T-helper 2 cell treated with Interferon-gamma antibody and Interleukin-4, amounts not matched to agents 100 ng/mL and 5 ng/mL, for 36 hours (primary cell): ENCODE data around the gene HDAC2. TPM values are rescaled to one million over a fixed set of nuclear protein-coding genes. Genes with fewer than 3 reads are reported as not detected.
"Not testable (repeated sequence)": the region's sequence is repeated elsewhere in the genome, so short reads cannot be mapped to it uniquely, and the experiment has no call there.

ENCODE experiments used
- intact Hi-C: fragments of 100-400 bp; cut with micrococcal nuclease; formaldehyde crosslinking; loops from one replicate; pipeline ENCODE4 v1.15.1; 2023
- total RNA-seq: library from RNA; stranded (reverse); gene quantifications from 2 replicates; pipeline ENCODE4 v1.2.3, GENCODE V29; 2022

The HDAC2 gene
- total RNA-seq, 1 donor from 2014 or later: 83.9 TPM

GRCh38 chr6:113920663-113921267, 50.2 kb downstream of the HDAC2 start:
- intact Hi-C loops: no loop called here

- intact Hi-C loops: not testable (repeated sequence)
These were observed 60.7 kb downstream of the HDAC2 start for GRCh38 chr6:113910285-113910684.

DNA sequence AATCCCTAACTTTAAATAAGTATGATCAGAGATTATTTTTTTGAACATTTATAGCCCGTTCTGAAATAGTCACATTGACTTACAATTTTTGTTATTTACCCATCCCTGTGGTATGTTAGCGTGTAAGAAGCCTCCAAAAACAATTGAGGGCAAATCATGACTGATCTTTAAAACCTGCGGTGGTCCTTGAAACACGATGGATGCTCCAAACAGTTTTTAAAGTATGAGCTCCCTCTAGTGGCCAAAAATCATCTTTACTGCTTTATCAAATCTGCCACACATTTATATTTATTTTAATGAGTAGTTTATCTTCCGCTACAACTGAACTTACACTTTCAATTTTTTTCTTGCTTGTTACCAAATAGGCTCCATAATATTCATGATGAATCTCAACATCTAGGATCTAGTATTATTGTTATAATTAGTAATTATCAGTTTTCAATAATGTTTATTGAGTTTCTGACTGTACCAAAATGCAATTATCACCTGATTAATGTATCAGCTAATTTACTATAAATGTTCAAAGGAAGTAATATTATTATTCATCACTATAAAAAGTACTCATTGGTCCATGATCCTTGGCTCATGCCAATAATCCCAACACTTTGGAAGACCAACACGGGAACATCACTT, 61.6 kb downstream of the HDAC2 start:
- intact Hi-C loops: loop anchor here (1.0 kb wide), 1 partner anchor 1129 kb away; no protein-coding TSS in a partner anchor

DNA sequence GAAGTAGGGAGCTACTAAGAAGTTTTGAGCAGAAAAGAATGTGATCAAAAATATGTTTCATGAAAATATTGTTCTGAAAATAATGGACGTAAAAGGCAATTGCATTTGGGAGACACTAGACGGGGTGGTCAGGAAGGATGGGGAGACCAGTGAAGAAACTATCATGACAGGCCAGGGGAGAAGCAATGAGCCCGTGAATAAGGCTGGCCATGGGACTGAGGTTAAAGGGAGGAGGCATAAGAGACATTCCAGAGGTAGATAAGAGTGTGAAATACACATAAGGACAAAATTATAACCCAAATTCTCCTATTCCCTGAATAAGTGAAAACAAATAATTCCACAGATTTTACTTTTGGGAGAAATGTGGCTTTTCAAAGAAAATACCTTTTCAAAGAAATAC, 62.1 kb downstream of the HDAC2 start:
- intact Hi-C loops: loop anchor here (1.0 kb wide), 1 partner anchor 1128 kb away; no protein-coding TSS in a partner anchor

DNA sequence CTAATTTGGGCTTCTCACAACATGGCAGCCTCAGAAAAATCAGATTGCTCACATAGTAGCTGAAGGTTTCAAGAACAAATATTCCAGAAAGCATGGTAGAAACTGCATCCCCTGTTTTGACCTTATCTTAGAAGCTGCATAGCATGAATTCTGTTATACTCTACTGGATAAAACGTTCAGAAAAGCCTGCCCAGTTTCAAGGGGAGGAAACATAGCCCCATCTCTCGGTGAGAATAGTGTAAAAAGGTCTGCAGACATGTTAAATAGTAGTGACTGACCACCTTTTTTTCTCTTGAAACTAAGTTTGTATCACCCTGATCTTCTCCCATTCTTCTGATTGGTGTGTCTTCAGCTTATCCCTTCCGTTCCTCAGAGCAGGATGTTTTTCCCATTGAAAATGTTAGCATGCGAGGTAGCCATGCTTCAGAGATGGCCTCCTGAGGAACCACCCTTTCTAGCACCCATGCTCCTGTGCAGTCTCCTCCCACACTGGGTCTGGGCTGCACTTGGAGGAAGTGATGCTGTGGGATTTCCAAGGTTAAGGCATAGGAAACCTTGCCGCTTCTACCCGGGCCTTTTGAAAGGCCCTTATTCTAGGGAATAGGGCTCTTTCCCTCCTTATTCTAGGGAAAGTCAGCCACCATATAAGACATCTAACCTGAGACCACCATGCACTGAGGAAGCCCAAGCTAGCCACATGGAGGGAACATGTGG, 63.7 kb downstream of the HDAC2 start:
- intact Hi-C loops: no loop called here

DNA sequence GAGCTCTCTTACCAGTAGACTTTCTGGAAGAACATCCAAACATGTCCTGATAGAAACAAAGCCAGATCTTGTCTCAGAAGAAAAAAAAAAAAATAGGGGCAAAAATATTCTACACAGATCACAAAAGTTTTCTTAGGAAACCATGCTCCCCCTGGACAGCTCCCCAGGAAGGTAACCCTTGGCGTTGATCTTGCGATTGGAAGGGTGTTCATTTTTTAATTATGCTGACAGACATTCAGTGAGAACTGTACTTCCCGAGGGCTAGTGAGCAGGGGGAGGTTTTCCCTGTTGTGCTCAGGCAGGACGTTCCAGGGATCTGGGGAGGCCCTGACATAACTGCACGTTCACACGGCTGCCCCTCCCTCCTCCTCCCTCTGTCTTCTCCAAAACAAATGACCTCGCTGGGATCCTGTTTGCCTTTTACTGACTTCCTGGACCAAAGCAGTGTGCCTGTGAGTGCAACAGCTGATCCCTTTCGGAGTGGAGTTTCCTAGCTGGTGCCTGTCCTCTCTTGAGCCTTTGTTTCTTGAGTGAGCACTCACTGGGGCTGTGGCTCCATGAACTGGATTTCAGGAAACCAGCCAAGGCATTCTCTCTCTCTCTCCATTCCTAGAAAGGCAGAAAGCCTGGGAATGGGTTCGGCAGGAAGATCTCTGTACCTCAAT, 67.2 kb downstream of the HDAC2 start:
- intact Hi-C loops: no loop called here

- intact Hi-C loops: no loop called here
These were observed 69.5 kb downstream of the HDAC2 start for GRCh38 chr6:113901482-113901881.

GRCh38 chr6:113894712-113895674, 76.0 kb downstream of the HDAC2 start:
- intact Hi-C loops: no loop called here

DNA sequence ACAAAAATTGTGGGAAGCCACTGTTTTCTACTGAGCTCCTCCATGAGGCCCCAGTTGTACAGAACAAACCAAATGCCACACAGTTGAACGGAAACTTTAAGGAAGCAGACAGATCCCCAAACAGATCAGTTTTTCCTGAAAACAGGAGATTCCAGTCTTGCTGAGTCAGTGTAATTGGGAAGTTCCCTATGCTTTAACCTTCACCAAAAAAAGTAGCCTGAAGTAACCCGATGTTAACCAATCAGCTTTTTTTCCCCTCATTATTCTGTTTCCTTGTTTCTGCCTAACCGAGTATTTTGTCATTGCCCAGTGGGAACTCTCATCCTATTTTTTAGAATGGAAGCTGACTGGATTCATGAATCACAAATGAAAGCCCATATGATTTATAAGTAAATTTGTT, 77.1 kb downstream of the HDAC2 start:
- intact Hi-C loops: no loop called here

DNA sequence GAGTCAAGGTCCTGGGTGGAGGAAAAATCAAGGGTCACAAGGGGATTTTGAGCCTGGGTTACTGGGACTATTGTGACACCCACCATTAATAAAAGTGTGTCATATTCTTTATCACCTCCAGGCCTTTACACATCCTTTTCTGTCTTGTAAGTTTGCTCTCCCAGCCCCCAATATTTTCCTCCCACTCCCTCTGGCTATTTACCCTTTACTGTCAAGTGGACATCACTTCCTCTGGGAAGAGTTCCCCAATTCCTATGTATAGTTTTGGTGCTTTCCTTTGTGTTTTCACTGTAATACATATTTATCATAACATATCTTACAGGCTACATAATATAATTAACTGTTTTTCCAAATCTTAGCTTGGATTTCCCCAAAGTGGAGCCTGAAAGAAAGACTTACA, 77.5 kb downstream of the HDAC2 start:
- intact Hi-C loops: no loop called here

DNA sequence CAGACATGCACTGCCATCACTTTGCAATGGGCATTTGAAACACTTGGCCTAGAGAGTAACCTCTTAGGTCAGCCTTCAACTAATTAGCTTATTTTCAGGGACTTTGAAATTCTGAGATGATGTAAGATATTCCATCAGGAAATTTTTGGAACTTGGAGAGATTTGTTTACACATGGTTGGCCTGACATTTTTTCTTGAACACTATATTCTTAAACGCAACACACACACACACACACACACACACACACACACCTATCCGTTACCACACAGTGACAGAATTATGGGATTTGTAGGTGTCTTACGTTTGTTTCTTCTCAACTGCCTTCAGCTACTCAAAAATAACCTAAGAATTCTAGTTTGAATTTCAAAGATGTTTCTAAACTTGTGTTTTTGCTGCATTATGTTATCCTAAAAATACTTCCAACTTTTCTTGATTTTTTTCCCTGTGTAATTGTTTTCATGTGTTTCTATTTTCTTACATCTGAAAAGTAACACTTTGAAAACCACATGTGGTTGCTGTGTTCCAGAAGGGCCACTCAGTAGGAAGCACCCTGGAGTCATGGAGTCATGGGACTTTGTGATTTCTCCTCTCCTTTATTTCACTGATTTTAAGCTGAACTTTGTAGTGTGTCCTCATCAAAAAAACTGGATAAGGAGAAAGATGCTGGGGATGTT, 81.9 kb downstream of the HDAC2 start:
- intact Hi-C loops: no loop called here

DNA sequence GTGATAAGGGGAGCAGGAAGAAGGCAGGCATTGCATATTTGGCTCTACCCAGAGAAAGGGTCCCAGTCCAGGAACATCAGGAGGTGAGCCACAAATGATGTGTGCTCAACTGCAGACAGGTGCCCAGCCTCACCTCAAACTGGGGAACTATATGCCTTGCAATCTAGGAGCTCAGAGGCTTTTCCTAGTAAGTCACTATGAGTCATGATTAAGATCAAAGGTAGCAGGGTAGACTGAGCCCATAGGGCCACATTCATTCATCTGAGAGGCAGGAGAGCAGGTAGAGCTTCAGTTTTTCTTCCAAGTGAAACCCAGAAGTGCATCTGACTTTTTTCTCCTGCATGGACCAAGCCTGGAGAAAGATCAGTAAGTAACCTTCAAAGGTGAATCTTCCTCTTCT, 82.5 kb downstream of the HDAC2 start:
- intact Hi-C loops: no loop called here

GRCh38 chr6:113886512-113886911, 84.4 kb downstream of the HDAC2 start:
- intact Hi-C loops: no loop called here

- intact Hi-C loops: no loop called here
These were observed 86.9 kb downstream of the HDAC2 start for GRCh38 chr6:113884011-113884410.

Other genes with a start within 250 kb of the HDAC2 start
- 0.11 and 0.20 TPM in 2 replicates for gene MARCKS, start 113.8 kb downstream of the HDAC2 start, total RNA-seq